ENCODE measurements around the gene RAP2B. TPM values are rescaled to one million over a fixed set of nuclear protein-coding genes. Genes with fewer than 3 reads are reported as not detected.

The RAP2B gene
- polyA plus RNA-seq, 3 donors: 17.5 to 35.5 (median 24.7) TPM

DNA sequence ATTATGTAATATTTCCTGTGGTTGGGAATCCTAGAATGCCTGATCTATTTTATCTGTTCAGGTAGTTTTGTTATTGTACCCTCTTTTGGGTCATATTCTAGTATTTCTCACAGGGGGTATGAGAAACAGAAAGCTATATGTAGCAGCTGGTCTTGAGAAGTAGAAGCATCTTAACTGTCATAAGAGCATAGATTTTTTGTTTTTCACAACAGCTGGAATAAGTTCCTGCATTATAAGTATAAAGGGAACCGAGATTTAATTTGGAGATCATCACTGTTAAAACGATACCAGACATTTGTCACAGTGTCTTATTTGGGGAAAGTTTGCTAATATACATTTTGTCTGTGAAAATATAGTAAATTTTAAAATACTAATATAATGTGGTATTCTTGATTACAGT, 4.8 kb downstream of the RAP2B start:
- H3K4me2 ChIP-seq (replicated peaks; ENCODE audit: extremely low read depth, low read length, poor library complexity, severe bottlenecking): peak overlapping the region; percentile 87
- peak overlapping the region in 1 of 2 donors; percentile 99 for H3K27ac ChIP-seq (ENCODE audit: low read depth in 1 of 2, low read length in 2 of 2)
- no peaks in the 10 kb centered on the region for H3K27me3 ChIP-seq (ENCODE audit: control insufficient read depth in 2 of 2, insufficient read depth in 2 of 2, low read length in 2 of 2)
- H3K79me2 ChIP-seq (ENCODE audit: insufficient read depth, low read length): peaks cover 83% of the 10 kb centered on the region
- H3K4me1 ChIP-seq (ENCODE audit: control insufficient read depth in 1 of 2, insufficient read depth in 2 of 2, low read length in 2 of 2): peaks cover 33 to 50% of the 10 kb centered on the region in 2 donors
- TF ChIP-seq, protein P1, sequence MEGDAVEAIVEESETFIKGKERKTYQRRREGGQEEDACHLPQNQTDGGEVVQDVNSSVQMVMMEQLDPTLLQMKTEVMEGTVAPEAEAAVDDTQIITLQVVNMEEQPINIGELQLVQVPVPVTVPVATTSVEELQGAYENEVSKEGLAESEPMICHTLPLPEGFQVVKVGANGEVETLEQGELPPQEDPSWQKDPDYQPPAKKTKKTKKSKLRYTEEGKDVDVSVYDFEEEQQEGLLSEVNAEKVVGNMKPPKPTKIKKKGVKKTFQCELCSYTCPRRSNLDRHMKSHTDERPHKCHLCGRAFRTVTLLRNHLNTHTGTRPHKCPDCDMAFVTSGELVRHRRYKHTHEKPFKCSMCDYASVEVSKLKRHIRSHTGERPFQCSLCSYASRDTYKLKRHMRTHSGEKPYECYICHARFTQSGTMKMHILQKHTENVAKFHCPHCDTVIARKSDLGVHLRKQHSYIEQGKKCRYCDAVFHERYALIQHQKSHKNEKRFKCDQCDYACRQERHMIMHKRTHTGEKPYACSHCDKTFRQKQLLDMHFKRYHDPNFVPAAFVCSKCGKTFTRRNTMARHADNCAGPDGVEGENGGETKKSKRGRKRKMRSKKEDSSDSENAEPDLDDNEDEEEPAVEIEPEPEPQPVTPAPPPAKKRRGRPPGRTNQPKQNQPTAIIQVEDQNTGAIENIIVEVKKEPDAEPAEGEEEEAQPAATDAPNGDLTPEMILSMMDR (IDR thresholded peaks at IDR 0.05): no peak
- no peaks in the 10 kb centered on the region for H3K9me3 ChIP-seq (replicated peaks in 1 of 2; ENCODE audit: control insufficient read depth in 1 of 2, insufficient read depth in 1 of 2, low read length in 2 of 2)
- no CpG with 5 or more reads among the region's 2 CpGs for WGBS (ENCODE audit: insufficient coverage)
- H3K9ac ChIP-seq (ENCODE audit: insufficient read depth, low read length, poor library complexity, severe bottlenecking): no peak overlapping the region
- H3K4me3 ChIP-seq (replicated peaks in 1 of 3; ENCODE audit: low read depth in 2 of 3, low read length in 3 of 3): peak overlapping the region in 1 of 3 experiments; percentile 87
- Mint-ChIP-seq H3K36me3 (peaks cover 40 to 44% of the 10 kb centered on the region in 2 donors), H3K9me3 (no peaks in the 10 kb centered on the region), H3K4me1 (peaks cover 48% of the 10 kb centered on the region), H3K4me3 (no peak overlapping the region), H3K27ac (peak overlapping the region in 2 of 7 donors; percentile 61 to 99), H3K27me3 (ENCODE audit: low read depth in 3 of 3) (peaks cover 0 to 2% (median 0%) of the 10 kb centered on the region in 3 donors)
- peak in 1 of 3 donors; percentile 3 for DNase-seq
- intact Hi-C loops (cut with micrococcal nuclease): loop anchor here in 1 of 2 donors (10.0 kb wide), 1 partner anchor 598 kb away; no protein-coding TSS in a partner anchor
- peaks cover 11 to 22% of the 10 kb centered on the region in 2 donors for H3K36me3 ChIP-seq (replicated peaks in 1 of 2; ENCODE audit: control insufficient read depth in 1 of 2, insufficient read depth in 2 of 2, low read length in 2 of 2)
- H4K20me1 ChIP-seq (ENCODE audit: insufficient read depth, low read length): peaks cover 82% of the 10 kb centered on the region
- H2AFZ ChIP-seq (ENCODE audit: insufficient read depth, low read depth, low read length, poor library complexity, severe bottlenecking): no peak overlapping the region

DNA sequence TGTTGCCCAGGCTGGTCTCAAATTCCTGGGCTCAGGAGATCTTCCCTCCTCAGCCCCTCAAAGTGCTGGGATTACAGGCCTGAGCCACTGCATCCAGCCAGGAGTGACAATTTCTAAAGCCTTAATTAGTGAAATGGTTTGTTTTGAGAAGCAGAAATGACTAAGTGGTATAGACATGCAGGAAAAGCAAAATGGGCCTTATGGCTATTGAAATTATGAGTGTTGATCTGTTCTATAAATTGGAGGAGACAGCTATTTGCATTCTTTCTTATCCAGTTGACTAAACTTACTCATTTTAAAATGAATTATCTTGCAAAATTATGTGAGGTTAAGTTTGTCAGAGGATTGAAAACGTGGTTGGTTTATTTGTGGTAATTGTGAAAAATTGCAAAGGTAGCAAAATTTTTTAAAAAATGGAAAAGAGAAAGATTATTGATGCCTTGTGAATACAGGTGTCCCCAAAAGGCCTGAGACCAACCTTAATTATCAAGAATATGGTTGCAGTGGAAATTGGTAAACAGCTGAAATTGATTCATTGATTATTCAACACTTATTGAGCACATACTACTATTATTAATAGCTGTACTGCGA, 7.9 kb downstream of the RAP2B start:
- Histone ChIP-seq H3K9me3 (replicated peaks in 1 of 2; ENCODE audit: control insufficient read depth in 1 of 2, insufficient read depth in 1 of 2, low read length in 2 of 2) (no peaks in the 10 kb centered on the region), H3K79me2 (ENCODE audit: insufficient read depth, low read length) (peaks cover 55% of the 10 kb centered on the region), H3K9ac (ENCODE audit: insufficient read depth, low read length, poor library complexity, severe bottlenecking) (no peak overlapping the region), H3K4me3 (replicated peaks in 1 of 3; ENCODE audit: low read depth in 2 of 3, low read length in 3 of 3) (no peak overlapping the region), H3K36me3 (replicated peaks in 1 of 2; ENCODE audit: control insufficient read depth in 1 of 2, insufficient read depth in 2 of 2, low read length in 2 of 2) (peaks cover 11 to 29% of the 10 kb centered on the region in 2 donors), H2AFZ (ENCODE audit: insufficient read depth, low read depth, low read length, poor library complexity, severe bottlenecking) (no peak overlapping the region), H3K4me1 (ENCODE audit: control insufficient read depth in 1 of 2, insufficient read depth in 2 of 2, low read length in 2 of 2) (peaks cover 20 to 37% of the 10 kb centered on the region in 2 donors), H3K27ac (ENCODE audit: low read depth in 1 of 2, low read length in 2 of 2) (no peak overlapping the region), H4K20me1 (ENCODE audit: insufficient read depth, low read length) (peaks cover 64% of the 10 kb centered on the region), H3K27me3 (ENCODE audit: control insufficient read depth in 2 of 2, insufficient read depth in 2 of 2, low read length in 2 of 2) (no peaks in the 10 kb centered on the region), H3K4me2 (replicated peaks; ENCODE audit: extremely low read depth, low read length, poor library complexity, severe bottlenecking) (no peak overlapping the region)
- intact Hi-C loops (cut with micrococcal nuclease): loop anchor here in 1 of 2 donors (10.0 kb wide), 1 partner anchor 595 kb away; no protein-coding TSS in a partner anchor
- H3K4me3 Mint-ChIP-seq: no peak overlapping the region
- TF ChIP-seq, protein P1 (IDR thresholded peaks at IDR 0.05): no peak
- H3K27me3 Mint-ChIP-seq (ENCODE audit: low read depth in 3 of 3): peaks cover 0 to 2% (median 0%) of the 10 kb centered on the region in 3 donors
- no CpG with 5 or more reads among the region's 2 CpGs for WGBS (ENCODE audit: insufficient coverage)
- H3K9me3 Mint-ChIP-seq: no peaks in the 10 kb centered on the region
- no peak for DNase-seq
- peak overlapping the region in 1 of 7 donors; percentile 55 for H3K27ac Mint-ChIP-seq
- H3K36me3 Mint-ChIP-seq: peaks cover 44 to 45% of the 10 kb centered on the region in 2 donors
- H3K4me1 Mint-ChIP-seq: peaks cover 47% of the 10 kb centered on the region
